ENCODE data around the gene FOSL2. TPM values are rescaled to one million over a fixed set of nuclear protein-coding genes. Genes with fewer than 3 reads are reported as not detected.

FOSL2 gene
- total RNA-seq, 6 experiments from 2014 or later = 90.1 to 128 (median 116) TPM

DNA sequence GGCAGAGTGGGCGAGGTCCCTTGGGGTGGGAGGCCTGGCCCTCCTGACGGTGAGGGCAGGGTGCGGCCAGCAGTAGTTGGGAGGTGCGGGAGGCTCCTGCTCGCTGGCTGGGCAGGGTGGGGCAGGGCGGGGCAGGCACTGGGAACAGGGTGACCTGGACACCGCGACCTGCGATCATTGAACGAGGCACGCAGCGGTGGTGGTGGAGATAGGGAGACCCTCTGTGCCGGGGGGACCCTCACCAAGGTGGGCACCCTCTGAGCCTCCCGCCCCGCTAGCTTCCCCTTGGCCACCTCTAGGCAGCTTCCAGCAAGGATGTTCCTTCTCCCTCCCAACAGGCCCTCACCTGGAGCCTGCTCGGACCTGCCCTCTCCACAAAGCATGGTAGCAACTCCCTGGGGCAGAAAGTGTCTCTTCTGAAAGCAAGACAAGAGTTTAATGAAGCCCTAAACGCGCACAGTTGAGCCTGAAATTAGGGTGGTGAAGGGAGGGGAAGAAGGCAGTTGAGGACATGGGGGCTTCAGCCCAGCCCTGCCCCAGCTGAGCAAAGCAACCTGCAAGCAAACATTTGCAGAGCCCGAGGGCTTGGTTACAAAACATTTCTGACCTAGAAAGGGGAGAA, 15.4 kb upstream of the FOSL2 start:
- no peaks in the 10 kb centered on the region for H3K36me3 Mint-ChIP-seq (ENCODE audit: low read depth)
- TF ChIP-seq CTCF (IDR thresholded peaks at IDR 0.05) = no peak
- H3K9me3 Mint-ChIP-seq = no peaks in the 10 kb centered on the region
- H3K4me3 Mint-ChIP-seq = no peak overlapping the region
- DNase-seq = no peak
- H3K27ac Mint-ChIP-seq = no peak overlapping the region
- no peaks in the 10 kb centered on the region for H3K4me1 Mint-ChIP-seq (ENCODE audit: low read depth)
- peaks cover 6% of the 10 kb centered on the region; the same call in 1 of the 2 replicates for H3K27me3 Mint-ChIP-seq (ENCODE audit: insufficient read depth)

GRCh38 chr2:28377984-28378678, 14.5 kb upstream of the FOSL2 start:
- Mint-ChIP-seq H3K4me1 (ENCODE audit: low read depth) (no peaks in the 10 kb centered on the region), H3K27me3 (ENCODE audit: insufficient read depth) (peaks cover 6% of the 10 kb centered on the region; the same call in 1 of the 2 replicates), H3K9me3 (no peaks in the 10 kb centered on the region), H3K36me3 (ENCODE audit: low read depth) (no peaks in the 10 kb centered on the region), H3K27ac (no peak overlapping the region), H3K4me3 (no peak overlapping the region)
- TF ChIP-seq CTCF (IDR thresholded peaks at IDR 0.05) = no peak
- no peak for DNase-seq

- Mint-ChIP-seq H3K9me3 (no peaks in the 10 kb centered on the region), H3K27me3 (ENCODE audit: insufficient read depth) (peaks cover 6% of the 10 kb centered on the region; the same call in 1 of the 2 replicates), H3K4me3 (no peak overlapping the region), H3K4me1 (ENCODE audit: low read depth) (no peaks in the 10 kb centered on the region), H3K27ac (no peak overlapping the region), H3K36me3 (ENCODE audit: low read depth) (no peaks in the 10 kb centered on the region)
- no peak for TF ChIP-seq CTCF (IDR thresholded peaks at IDR 0.05)
- DNase-seq = no peak
Observed at GRCh38 chr2:28378679-28379584, 13.7 kb upstream of the FOSL2 start.

GRCh38 chr2:28380219-28380618, 12.4 kb upstream of the FOSL2 start:
- no peak overlapping the region for H3K27ac Mint-ChIP-seq
- no peaks in the 10 kb centered on the region for H3K9me3 Mint-ChIP-seq
- no peaks in the 10 kb centered on the region for H3K4me1 Mint-ChIP-seq (ENCODE audit: low read depth)
- no peak for TF ChIP-seq CTCF (IDR thresholded peaks at IDR 0.05)
- no peak overlapping the region for H3K4me3 Mint-ChIP-seq
- no peaks in the 10 kb centered on the region for H3K36me3 Mint-ChIP-seq (ENCODE audit: low read depth)
- DNase-seq = no peak
- no peaks in the 10 kb centered on the region for H3K27me3 Mint-ChIP-seq (ENCODE audit: insufficient read depth)

DNA sequence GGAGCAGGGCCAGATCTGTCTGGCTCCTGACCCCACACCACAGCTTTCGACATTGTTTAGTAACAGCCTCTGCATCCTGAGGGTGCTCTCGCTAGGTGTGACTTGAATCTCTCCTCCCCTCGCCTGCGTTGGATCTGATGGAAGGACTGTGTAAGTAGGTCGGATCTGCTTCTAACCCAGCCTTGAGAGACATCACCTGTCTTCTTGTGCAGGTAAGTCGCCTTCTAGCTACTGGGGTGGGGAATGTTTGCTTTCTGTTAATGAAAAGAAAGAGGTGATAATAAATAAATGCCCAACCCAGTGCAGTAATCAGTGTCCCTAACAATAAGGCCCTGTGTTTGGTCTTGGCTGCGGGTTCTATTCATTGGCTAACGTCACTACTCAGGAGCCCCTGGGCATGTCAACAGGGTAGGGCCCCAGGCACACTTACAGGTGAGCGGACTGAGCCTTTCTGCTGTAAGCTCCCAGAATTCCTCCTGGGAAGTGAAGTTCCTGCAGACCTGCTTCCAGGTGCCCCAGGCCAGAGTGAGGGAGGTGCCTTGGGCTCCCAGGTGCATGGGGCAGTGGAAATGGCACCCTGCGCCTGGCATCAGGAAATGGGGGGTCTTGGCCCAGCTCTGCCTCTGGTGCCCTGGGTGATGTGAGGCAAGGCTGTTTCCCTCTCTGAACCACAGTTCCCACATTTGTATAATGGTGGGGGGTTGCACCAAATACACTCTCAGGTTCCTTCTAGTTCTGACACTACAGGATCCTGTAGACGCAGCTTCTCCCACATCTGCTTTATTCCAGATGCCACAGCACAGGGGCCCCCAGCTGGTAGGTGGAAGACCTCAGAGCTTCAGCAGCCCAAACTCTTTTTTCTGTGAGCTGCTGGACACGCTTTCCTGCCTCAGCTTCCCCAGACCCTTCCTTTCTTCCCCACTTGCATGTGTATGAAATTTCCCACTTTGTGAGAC, 11.2 kb upstream of the FOSL2 start:
- H3K36me3 Mint-ChIP-seq (ENCODE audit: low read depth) = no peaks in the 10 kb centered on the region
- H3K9me3 Mint-ChIP-seq = no peaks in the 10 kb centered on the region
- peaks cover 1% of the 10 kb centered on the region for H3K4me1 Mint-ChIP-seq (ENCODE audit: low read depth)
- H3K27ac Mint-ChIP-seq = no peak overlapping the region
- TF ChIP-seq CTCF (IDR thresholded peaks at IDR 0.05) = no peak
- no peak overlapping the region for H3K4me3 Mint-ChIP-seq
- no peaks in the 10 kb centered on the region for H3K27me3 Mint-ChIP-seq (ENCODE audit: insufficient read depth)
- DNase-seq = no peak
